PFSK-1 (cell line): Measurements from ENCODE around the gene CIB1.

Source experiments
- FOXP2 ChIP-seq: optimal IDR thresholded peaks from 2 replicates; pipeline ENCODE3; 2011; ENCODE audit warnings: borderline replicate concordance, control low read depth, inconsistent platforms; ENCODE audit not compliant: insufficient read depth; ENCODE audit errors: extremely low read length, extremely low read depth
- POLR2AphosphoS5 ChIP-seq: IDR thresholded peaks from 2 replicates; pipeline ENCODE4 v1.6.1; 2012; ENCODE audit warnings: low read depth, mild to moderate bottlenecking, control low read depth, low read length, moderate library complexity
- REST ChIP-seq, 2 experiments: IDR thresholded peaks; 2 replicates each; pipeline versions ENCODE4 v1.6.1 to v1.8.0; 2011 to 2012; ENCODE audit warnings: low read depth in 2 of 2, low read length in 2 of 2, control low read depth in 1 of 2, inconsistent platforms in 1 of 2, mild to moderate bottlenecking in 1 of 2, moderate library complexity in 1 of 2; ENCODE audit not compliant: insufficient read depth in 1 of 2
- SIN3A ChIP-seq: IDR thresholded peaks from 2 replicates; pipeline ENCODE4 v1.6.1; 2012; ENCODE audit warnings: mild to moderate bottlenecking, low read length, moderate library complexity, borderline replicate concordance; ENCODE audit not compliant: insufficient read depth
- TAF1 ChIP-seq: IDR thresholded peaks from 2 replicates; pipeline ENCODE4 v1.6.1; 2012; ENCODE audit warnings: low read length, control low read depth, borderline replicate concordance; ENCODE audit not compliant: insufficient read depth

The CIB1 gene

GRCh38 chr15:90209591-90209990 lies 24.1 kb downstream of the CIB1 start:
- no peak for TF ChIP-seq SIN3A
- TF ChIP-seq FOXP2 = no peak
- TF ChIP-seq REST (IDR thresholded peaks at IDR 0.05; ENCODE audit: insufficient read depth in 1 of 2, low read depth in 2 of 2, low read length in 2 of 2) = no peak
- TF ChIP-seq TAF1 = no peak
- no peak for TF ChIP-seq POLR2AphosphoS5

GRCh38 chr15:90208356-90208755 lies 25.4 kb downstream of the CIB1 start:
- TF ChIP-seq REST (IDR thresholded peaks at IDR 0.05; ENCODE audit: insufficient read depth in 1 of 2, low read depth in 2 of 2, low read length in 2 of 2) (no peak), TAF1 (no peak), SIN3A (no peak), POLR2AphosphoS5 (no peak)

GRCh38 chr15:90207252-90207651 lies 26.5 kb downstream of the CIB1 start:
- TF ChIP-seq TAF1 (no peak), POLR2AphosphoS5 (no peak), FOXP2 (no peak), REST (IDR thresholded peaks at IDR 0.05; ENCODE audit: insufficient read depth in 1 of 2, low read depth in 2 of 2, low read length in 2 of 2) (no peak), SIN3A (no peak)

- TF ChIP-seq SIN3A (no peak), REST (IDR thresholded peaks at IDR 0.05; ENCODE audit: insufficient read depth in 1 of 2, low read depth in 2 of 2, low read length in 2 of 2) (no peak), TAF1 (no peak), POLR2AphosphoS5 (no peak), FOXP2 (no peak)
Observed at GRCh38 chr15:90205886-90206285, 27.9 kb downstream of the CIB1 start.
